Neural cell (in vitro differentiated cells): Measurements from ENCODE around the gene GSG1L2. TPM values are rescaled to one million over a fixed set of nuclear protein-coding genes. Genes with fewer than 3 reads are reported as not detected.

Experiments
- H2AFZ ChIP-seq: fragments of 200-600, 300-800 bp; sonication (generic), shearing (Covaris generic); 2 replicates; pipeline ENCODE4 v1.6.0; 2014; ENCODE audit warnings: low read depth, mild to moderate bottlenecking, antibody characterized with exemption, low read length, moderate library complexity
- H3F3A ChIP-seq: fragments of 200-600 bp; shearing (Covaris generic); 2 replicates; pipeline ENCODE4 v1.6.1; 2016; ENCODE audit warnings: mild to moderate bottlenecking, moderate library complexity, mixed read lengths, antibody characterized with exemption, low read length; ENCODE audit not compliant: insufficient read depth, poor library complexity, severe bottlenecking
- H3K27ac ChIP-seq: fragments of 200-600, 300-800 bp; sonication (generic), shearing (Covaris generic); 2 replicates; pipeline ENCODE4 v1.5.1; 2014; ENCODE audit warnings: mild to moderate bottlenecking, low read length, moderate library complexity
- H3K27me3 ChIP-seq: fragments of 300-800, 200-600 bp; sonication (generic), shearing (Covaris generic); 2 replicates; pipeline ENCODE4 v1.6.0; 2014; ENCODE audit warnings: mild to moderate bottlenecking, low read depth, low read length, moderate library complexity; ENCODE audit not compliant: insufficient read depth
- H3K36me3 ChIP-seq: fragments of 300-800, 200-600 bp; sonication (generic), shearing (Covaris generic); 2 replicates; pipeline ENCODE4 v1.5.1; 2014; ENCODE audit warnings: mild to moderate bottlenecking, antibody characterized with exemption, low read length, moderate library complexity; ENCODE audit not compliant: insufficient read depth
- H3K4me2 ChIP-seq: fragments of 300-800, 200-600 bp; sonication (generic), shearing (Covaris generic); 2 replicates; pipeline ENCODE4 v1.6.0; 2014; ENCODE audit warnings: mild to moderate bottlenecking, low read length
- H3K4me3 ChIP-seq: fragments of 300-800, 200-600 bp; sonication (generic), shearing (Covaris generic); 2 replicates; pipeline ENCODE4 v1.5.1; 2014; ENCODE audit warnings: mild to moderate bottlenecking, low read length, moderate library complexity
- H3K79me2 ChIP-seq: fragments of 200-600 bp; shearing (Covaris generic); replicated peaks from 2 replicates; pipeline ENCODE4 v1.6.0; 2014; ENCODE audit warnings: mild to moderate bottlenecking, low read length, moderate library complexity; ENCODE audit not compliant: insufficient read depth
- H3K9ac ChIP-seq: fragments of 300-800, 200-600 bp; sonication (generic), shearing (Covaris generic); 2 replicates; pipeline ENCODE4 v1.6.1; 2016; ENCODE audit warnings: mild to moderate bottlenecking, low read length, mixed read lengths
- H3K9me2 ChIP-seq: fragments of 200-600 bp; shearing (Covaris generic); 2 replicates; pipeline ENCODE4 v1.6.1; 2016; ENCODE audit warnings: mild to moderate bottlenecking, low read length, mixed read lengths; ENCODE audit not compliant: insufficient read depth
- H3K9me3 ChIP-seq: fragments of 200-600, 300-800 bp; sonication (generic), shearing (Covaris generic); 2 replicates; pipeline ENCODE4 v1.6.1; 2016; ENCODE audit warnings: mild to moderate bottlenecking, mixed run types, low read length, moderate library complexity, mixed read lengths
- H4K20me1 ChIP-seq: fragments of 200-600 bp; shearing (Covaris generic); 2 replicates; pipeline ENCODE4 v1.6.1; 2016; ENCODE audit warnings: mild to moderate bottlenecking, mixed run types; ENCODE audit not compliant: insufficient read depth
- EP300 ChIP-seq: fragments of 450-650 bp; conservative IDR thresholded peaks from 2 replicates; pipeline ENCODE4 v1.6.1; 2014; ENCODE audit warnings: antibody characterized with exemption, mild to moderate bottlenecking, moderate library complexity; ENCODE audit not compliant: poor library complexity, severe bottlenecking
- EZH2 ChIP-seq: fragments of 200-600, 300-800 bp; shearing (Covaris generic), sonication (generic); IDR thresholded peaks from 2 replicates; pipeline ENCODE4 v1.6.1; 2014; ENCODE audit warnings: antibody characterized with exemption, low read length, borderline replicate concordance, mild to moderate bottlenecking; ENCODE audit not compliant: insufficient read depth, poor library complexity, severe bottlenecking
- MXI1 ChIP-seq: fragments of 450-650 bp; conservative IDR thresholded peaks from 2 replicates; pipeline ENCODE4 v1.6.1; 2014; ENCODE audit warnings: antibody characterized with exemption, mild to moderate bottlenecking; ENCODE audit not compliant: poor library complexity, severe bottlenecking
- POLR2AphosphoS5 ChIP-seq: IDR thresholded peaks from 2 replicates; pipeline ENCODE4 v1.6.1; 2012
- RAD21 ChIP-seq: fragments of 450-650 bp; conservative IDR thresholded peaks from 2 replicates; pipeline ENCODE4 v1.6.1; 2014; ENCODE audit warnings: antibody characterized with exemption, mild to moderate bottlenecking, moderate library complexity
- SMC3 ChIP-seq: fragments of 450-650 bp; conservative IDR thresholded peaks from 2 replicates; pipeline ENCODE4 v1.6.1; 2014; ENCODE audit warnings: antibody characterized with exemption, mild to moderate bottlenecking, moderate library complexity; ENCODE audit not compliant: poor library complexity
- TAF1 ChIP-seq: IDR thresholded peaks from 2 replicates; pipeline ENCODE4 v1.6.1; 2012; ENCODE audit warnings: low read depth
- polyA plus RNA-seq: library from polyadenylated mRNA; depleted of rRNA; stranded (reverse); fragments of >200 nt; gene quantifications from 2 replicates; pipeline ENCODE4 v1.2.3, GENCODE V29; 2014
- TF ChIP-seq, protein P1 (sequence below): fragments of 450-650 bp; IDR thresholded peaks from 2 replicates; pipeline ENCODE4 v1.5.1; 2014; ENCODE audit warnings: antibody characterized with exemption, mild to moderate bottlenecking, moderate library complexity; ENCODE audit not compliant: poor library complexity, severe bottlenecking
- TF ChIP-seq, protein P2 (sequence below): IDR thresholded peaks from 2 replicates; pipeline ENCODE4 v1.6.1; 2012; ENCODE audit warnings: borderline replicate concordance

Gene GSG1L2
- polyA plus RNA-seq, 1 donor from 2014 or later, result not detected

DNA sequence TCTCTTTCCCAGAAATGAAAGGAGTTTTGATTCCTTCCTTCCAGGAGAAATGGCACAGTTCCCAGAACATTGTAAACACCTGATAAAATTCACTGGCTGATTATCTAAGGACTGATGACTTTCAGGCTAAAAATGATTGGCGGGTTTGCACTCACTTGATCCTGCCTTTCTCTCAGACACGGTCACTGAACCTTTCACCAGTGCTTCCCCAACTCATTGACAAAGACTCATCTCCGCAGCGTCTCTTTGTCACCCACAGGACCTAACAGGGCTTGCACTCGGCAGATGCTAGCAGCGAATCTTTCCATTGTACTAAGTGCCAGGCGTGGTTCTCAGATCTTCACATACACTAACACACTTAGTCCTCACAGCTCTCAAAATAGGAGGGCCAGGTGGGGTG lies 23.2 kb downstream of the GSG1L2 start:
- H3K27me3 ChIP-seq, result no peaks in the 10 kb centered on the region
- no peaks in the 10 kb centered on the region for H3K79me2 ChIP-seq
- H3K9me2 ChIP-seq, result no peaks in the 10 kb centered on the region
- no peaks in the 10 kb centered on the region for H3K36me3 ChIP-seq
- TF ChIP-seq TAF1, result no peak
- TF ChIP-seq EZH2, result no peak
- TF ChIP-seq RAD21, result no peak
- no peak for TF ChIP-seq EP300
- no peak for TF ChIP-seq SMC3
- no peak for TF ChIP-seq POLR2AphosphoS5
- TF ChIP-seq MXI1, result no peak
- TF ChIP-seq, protein P1, sequence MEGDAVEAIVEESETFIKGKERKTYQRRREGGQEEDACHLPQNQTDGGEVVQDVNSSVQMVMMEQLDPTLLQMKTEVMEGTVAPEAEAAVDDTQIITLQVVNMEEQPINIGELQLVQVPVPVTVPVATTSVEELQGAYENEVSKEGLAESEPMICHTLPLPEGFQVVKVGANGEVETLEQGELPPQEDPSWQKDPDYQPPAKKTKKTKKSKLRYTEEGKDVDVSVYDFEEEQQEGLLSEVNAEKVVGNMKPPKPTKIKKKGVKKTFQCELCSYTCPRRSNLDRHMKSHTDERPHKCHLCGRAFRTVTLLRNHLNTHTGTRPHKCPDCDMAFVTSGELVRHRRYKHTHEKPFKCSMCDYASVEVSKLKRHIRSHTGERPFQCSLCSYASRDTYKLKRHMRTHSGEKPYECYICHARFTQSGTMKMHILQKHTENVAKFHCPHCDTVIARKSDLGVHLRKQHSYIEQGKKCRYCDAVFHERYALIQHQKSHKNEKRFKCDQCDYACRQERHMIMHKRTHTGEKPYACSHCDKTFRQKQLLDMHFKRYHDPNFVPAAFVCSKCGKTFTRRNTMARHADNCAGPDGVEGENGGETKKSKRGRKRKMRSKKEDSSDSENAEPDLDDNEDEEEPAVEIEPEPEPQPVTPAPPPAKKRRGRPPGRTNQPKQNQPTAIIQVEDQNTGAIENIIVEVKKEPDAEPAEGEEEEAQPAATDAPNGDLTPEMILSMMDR, result no peak
- TF ChIP-seq, protein P2, sequence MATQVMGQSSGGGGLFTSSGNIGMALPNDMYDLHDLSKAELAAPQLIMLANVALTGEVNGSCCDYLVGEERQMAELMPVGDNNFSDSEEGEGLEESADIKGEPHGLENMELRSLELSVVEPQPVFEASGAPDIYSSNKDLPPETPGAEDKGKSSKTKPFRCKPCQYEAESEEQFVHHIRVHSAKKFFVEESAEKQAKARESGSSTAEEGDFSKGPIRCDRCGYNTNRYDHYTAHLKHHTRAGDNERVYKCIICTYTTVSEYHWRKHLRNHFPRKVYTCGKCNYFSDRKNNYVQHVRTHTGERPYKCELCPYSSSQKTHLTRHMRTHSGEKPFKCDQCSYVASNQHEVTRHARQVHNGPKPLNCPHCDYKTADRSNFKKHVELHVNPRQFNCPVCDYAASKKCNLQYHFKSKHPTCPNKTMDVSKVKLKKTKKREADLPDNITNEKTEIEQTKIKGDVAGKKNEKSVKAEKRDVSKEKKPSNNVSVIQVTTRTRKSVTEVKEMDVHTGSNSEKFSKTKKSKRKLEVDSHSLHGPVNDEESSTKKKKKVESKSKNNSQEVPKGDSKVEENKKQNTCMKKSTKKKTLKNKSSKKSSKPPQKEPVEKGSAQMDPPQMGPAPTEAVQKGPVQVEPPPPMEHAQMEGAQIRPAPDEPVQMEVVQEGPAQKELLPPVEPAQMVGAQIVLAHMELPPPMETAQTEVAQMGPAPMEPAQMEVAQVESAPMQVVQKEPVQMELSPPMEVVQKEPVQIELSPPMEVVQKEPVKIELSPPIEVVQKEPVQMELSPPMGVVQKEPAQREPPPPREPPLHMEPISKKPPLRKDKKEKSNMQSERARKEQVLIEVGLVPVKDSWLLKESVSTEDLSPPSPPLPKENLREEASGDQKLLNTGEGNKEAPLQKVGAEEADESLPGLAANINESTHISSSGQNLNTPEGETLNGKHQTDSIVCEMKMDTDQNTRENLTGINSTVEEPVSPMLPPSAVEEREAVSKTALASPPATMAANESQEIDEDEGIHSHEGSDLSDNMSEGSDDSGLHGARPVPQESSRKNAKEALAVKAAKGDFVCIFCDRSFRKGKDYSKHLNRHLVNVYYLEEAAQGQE, result no peak
- H3K4me3 ChIP-seq, result no peak overlapping the region
- H3K27ac ChIP-seq, result no peak overlapping the region
- H3K9ac ChIP-seq, result no peak overlapping the region
- no peak overlapping the region for H3K4me2 ChIP-seq
- H4K20me1 ChIP-seq, result no peaks in the 10 kb centered on the region
- H2AFZ ChIP-seq, result no peak overlapping the region
- H3F3A ChIP-seq, result no peaks in the 10 kb centered on the region
- no peaks in the 10 kb centered on the region for H3K9me3 ChIP-seq

DNA sequence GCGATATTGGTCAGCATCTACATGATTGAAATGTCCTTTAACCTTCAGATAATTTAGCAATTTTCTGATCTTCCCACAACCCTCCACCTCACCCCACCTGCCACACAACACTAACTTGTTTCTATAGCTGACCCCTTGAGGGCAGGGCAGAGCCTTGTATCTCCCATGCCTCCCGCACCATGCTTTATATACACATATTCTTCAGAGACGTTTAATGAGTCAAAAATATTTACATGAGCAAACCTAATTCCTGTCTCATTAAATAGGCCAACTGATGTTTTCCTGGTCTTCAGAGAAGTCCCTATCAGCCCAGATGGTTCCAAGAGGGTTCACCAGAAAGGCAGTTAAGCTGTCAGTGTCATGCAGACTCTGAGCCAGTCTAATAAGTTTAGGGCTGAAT lies 23.9 kb downstream of the GSG1L2 start:
- H2AFZ ChIP-seq, result no peak overlapping the region

More for the DNA sequence above, 23.9 kb downstream of the GSG1L2 start:
- Histone ChIP-seq H3K9me2 (no peaks in the 10 kb centered on the region), H4K20me1 (no peaks in the 10 kb centered on the region), H3F3A (no peaks in the 10 kb centered on the region), H3K79me2 (no peaks in the 10 kb centered on the region), H3K36me3 (no peaks in the 10 kb centered on the region), H3K27me3 (no peaks in the 10 kb centered on the region), H3K27ac (no peak overlapping the region), H3K9ac (no peak overlapping the region), H3K4me2 (no peak overlapping the region), H3K4me3 (no peak overlapping the region), H3K9me3 (no peaks in the 10 kb centered on the region)
- TF ChIP-seq EZH2 (no peak), EP300 (no peak), POLR2AphosphoS5 (no peak), RAD21 (no peak), SMC3 (no peak), TAF1 (no peak)
- TF ChIP-seq, protein P1, result no peak
- TF ChIP-seq, protein P2, result no peak
